Activated gamma-delta T cell treated with Interleukin-2 at 50 U/mL for 16 hours (primary cell): ENCODE results near the gene PSMB3.
"Not testable (repeated sequence)": the region's sequence is repeated elsewhere in the genome, so short reads cannot be mapped to it uniquely, and the experiment has no call there.

Experiments
- DNase-seq: peaks from one replicate; pipeline ENCODE4 v3.0.0-alpha.2; 2020

PSMB3 gene

GRCh38 chr17:38750044-38750311 lies 2.6 kb upstream of the PSMB3 start:
- DNase-seq: no peak

- DNase-seq: no peak
Observed at GRCh38 chr17:38750312-38751121, 2.0 kb upstream of the PSMB3 start.

- DNase-seq: no peak
Observed at GRCh38 chr17:38751144-38751807, 1.3 kb upstream of the PSMB3 start.

- DNase-seq: peak; percentile 80
Observed at GRCh38 chr17:38751808-38752307, 683 bp upstream of the PSMB3 start.

- no peak for DNase-seq
Observed at GRCh38 chr17:38753071-38753506, 548 bp downstream of the PSMB3 start.

- DNase-seq: no peak
Observed at GRCh38 chr17:38761612-38762011, 9.1 kb downstream of the PSMB3 start.

- no peak for DNase-seq
Observed at GRCh38 chr17:38762231-38762630, 9.7 kb downstream of the PSMB3 start.

GRCh38 chr17:38766341-38766740 lies 13.8 kb downstream of the PSMB3 start:
- DNase-seq: no peak

- no peak for DNase-seq
Observed at GRCh38 chr17:38768417-38768816, 15.9 kb downstream of the PSMB3 start.

GRCh38 chr17:38773258-38773657 lies 20.7 kb downstream of the PSMB3 start:
- DNase-seq: no peak

GRCh38 chr17:38777641-38778250 lies 25.2 kb downstream of the PSMB3 start:
- DNase-seq: no peak

GRCh38 chr17:38779965-38780752 lies 27.6 kb downstream of the PSMB3 start:
- DNase-seq: no peak

- no peak for DNase-seq
Observed at GRCh38 chr17:38783227-38783626, 30.7 kb downstream of the PSMB3 start.

GRCh38 chr17:38786372-38786771 lies 33.8 kb downstream of the PSMB3 start:
- DNase-seq: no peak

- not testable (repeated sequence) for DNase-seq
Observed at GRCh38 chr17:38787999-38788398, 35.5 kb downstream of the PSMB3 start.

- DNase-seq: no peak
Observed at GRCh38 chr17:38789185-38789584, 36.6 kb downstream of the PSMB3 start.

GRCh38 chr17:38790148-38790707 lies 37.7 kb downstream of the PSMB3 start:
- DNase-seq: not testable (repeated sequence)

- DNase-seq: no peak
Observed at GRCh38 chr17:38791162-38791561, 38.6 kb downstream of the PSMB3 start.

GRCh38 chr17:38794221-38794620 lies 41.7 kb downstream of the PSMB3 start:
- DNase-seq: no peak

GRCh38 chr17:38796451-38797157 lies 44.1 kb downstream of the PSMB3 start:
- no peak for DNase-seq

GRCh38 chr17:38797158-38797490 lies 44.6 kb downstream of the PSMB3 start:
- no peak for DNase-seq

GRCh38 chr17:38797828-38798227 lies 45.3 kb downstream of the PSMB3 start:
- DNase-seq: no peak
